ENCODE data around the gene PPP1R2. TPM values are rescaled to one million over a fixed set of nuclear protein-coding genes. Genes with fewer than 3 reads are reported as not detected.

Gene PPP1R2
- total RNA-seq, 1 experiment from 2014 or later = 38.3 TPM

DNA sequence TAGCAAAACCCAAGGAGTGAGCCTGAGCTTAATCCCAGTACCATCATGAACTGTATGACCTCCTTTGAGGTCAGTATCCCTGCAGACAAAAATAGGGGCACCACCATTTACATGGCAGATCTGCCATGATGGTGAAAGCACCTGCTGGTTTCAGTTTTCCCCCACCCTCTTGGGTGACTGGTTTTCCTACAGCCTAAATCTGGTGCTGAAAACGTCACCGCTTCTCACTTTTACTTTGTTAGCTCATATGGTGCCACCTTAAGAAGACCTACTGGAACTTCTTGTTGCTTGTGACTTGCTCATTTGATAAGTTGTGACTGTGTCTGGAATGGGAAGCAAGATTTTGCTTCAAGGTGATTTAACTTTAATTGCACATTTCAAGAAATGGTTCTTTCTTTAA, 5.1 kb downstream of the PPP1R2 start:
- no peak overlapping the region for H3K27ac ChIP-seq (ENCODE audit: insufficient read length, low read depth, low read length)
- Mint-ChIP-seq H3K27ac (no peak overlapping the region), H3K4me1 (peaks cover 17% of the 10 kb centered on the region in 2 experiments), H3K27me3 (ENCODE audit: low read depth) (no peaks in the 10 kb centered on the region), H3K4me3 (no peak overlapping the region), H3K36me3 (ENCODE audit: insufficient read depth in 1 of 3, low read depth in 3 of 3) (peaks cover 0 to 7% (median 2%) of the 10 kb centered on the region in 3 experiments; a peak in 1 of 7 replicates), H3K9me3 (no peaks in the 10 kb centered on the region)
- H4K91ac ChIP-seq (ENCODE audit: insufficient read length, low read depth, low read length) = no peak overlapping the region
- H3K23ac ChIP-seq (ENCODE audit: insufficient read length, low read depth, low read length) = no peak overlapping the region
- H3K9ac ChIP-seq (ENCODE audit: extremely low read depth, insufficient read length, low read length) = no peak overlapping the region
- H2BK15ac ChIP-seq (ENCODE audit: low read depth, low read length) = no peak overlapping the region
- H3K79me2 ChIP-seq (ENCODE audit: insufficient read depth, low read length) = peaks cover 8% of the 10 kb centered on the region; the same call in 1 of the 2 replicates
- H3K23me2 ChIP-seq (ENCODE audit: insufficient read length, low read depth, low read length, poor library complexity, severe bottlenecking) = peaks cover 5% of the 10 kb centered on the region
- H4K20me1 ChIP-seq (ENCODE audit: control insufficient read depth, insufficient read depth, insufficient read length) = no peaks in the 10 kb centered on the region
- no peaks in the 10 kb centered on the region for H3K79me1 ChIP-seq (ENCODE audit: insufficient read depth, low read depth, low read length, poor library complexity, severe bottlenecking)
- no peaks in the 10 kb centered on the region for H3K27me3 ChIP-seq (ENCODE audit: insufficient read depth, low read length)
- no peak overlapping the region for H3K4me2 ChIP-seq (ENCODE audit: insufficient read depth, insufficient read length, low read length)
- no peak overlapping the region for H2AK5ac ChIP-seq (ENCODE audit: insufficient read length, low read length)
- TF ChIP-seq, protein P1, sequence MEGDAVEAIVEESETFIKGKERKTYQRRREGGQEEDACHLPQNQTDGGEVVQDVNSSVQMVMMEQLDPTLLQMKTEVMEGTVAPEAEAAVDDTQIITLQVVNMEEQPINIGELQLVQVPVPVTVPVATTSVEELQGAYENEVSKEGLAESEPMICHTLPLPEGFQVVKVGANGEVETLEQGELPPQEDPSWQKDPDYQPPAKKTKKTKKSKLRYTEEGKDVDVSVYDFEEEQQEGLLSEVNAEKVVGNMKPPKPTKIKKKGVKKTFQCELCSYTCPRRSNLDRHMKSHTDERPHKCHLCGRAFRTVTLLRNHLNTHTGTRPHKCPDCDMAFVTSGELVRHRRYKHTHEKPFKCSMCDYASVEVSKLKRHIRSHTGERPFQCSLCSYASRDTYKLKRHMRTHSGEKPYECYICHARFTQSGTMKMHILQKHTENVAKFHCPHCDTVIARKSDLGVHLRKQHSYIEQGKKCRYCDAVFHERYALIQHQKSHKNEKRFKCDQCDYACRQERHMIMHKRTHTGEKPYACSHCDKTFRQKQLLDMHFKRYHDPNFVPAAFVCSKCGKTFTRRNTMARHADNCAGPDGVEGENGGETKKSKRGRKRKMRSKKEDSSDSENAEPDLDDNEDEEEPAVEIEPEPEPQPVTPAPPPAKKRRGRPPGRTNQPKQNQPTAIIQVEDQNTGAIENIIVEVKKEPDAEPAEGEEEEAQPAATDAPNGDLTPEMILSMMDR (conservative IDR thresholded peaks at IDR 0.05) = no peak
- no peak overlapping the region for H2BK12ac ChIP-seq (ENCODE audit: insufficient read length, low read depth, low read length)
- no peak for DNase-seq
- H4K5ac ChIP-seq (ENCODE audit: insufficient read length, low read depth, low read length) = no peak overlapping the region
- no peak overlapping the region for H3K14ac ChIP-seq (ENCODE audit: insufficient read depth, low read length)
- no peak overlapping the region for H3T11ph ChIP-seq (ENCODE audit: low read length)
- H3K4ac ChIP-seq (ENCODE audit: low read depth, low read length) = no peak overlapping the region
- H3K18ac ChIP-seq (ENCODE audit: insufficient read length, low read depth, low read length) = no peak overlapping the region
- 0 out of 2 replicates have a peak, but pooled peaks cover 3% of the 10 kb centered on the region for H3K4me1 ChIP-seq (ENCODE audit: insufficient read depth, low read length)
- no peak overlapping the region for H4K8ac ChIP-seq (replicated peaks; ENCODE audit: insufficient read length, low read depth, low read length)
- no CpG with 5 or more reads among the region's 2 CpGs for WGBS (ENCODE audit: extremely low coverage, insufficient read length, low lambda C conversion rate)
- H2BK20ac ChIP-seq (ENCODE audit: low read depth, low read length, poor library complexity, severe bottlenecking) = no peak overlapping the region
- H2BK120ac ChIP-seq (ENCODE audit: low read depth, low read length, poor library complexity, severe bottlenecking) = no peak overlapping the region
- H2AFZ ChIP-seq (ENCODE audit: low read length) = no peak overlapping the region
- no peak overlapping the region for H3K56ac ChIP-seq (ENCODE audit: insufficient read length, low read depth, low read length)
- H3K9me3 ChIP-seq (ENCODE audit: control insufficient read depth, low read depth, low read length) = no peaks in the 10 kb centered on the region
- no peak overlapping the region for H2BK5ac ChIP-seq (ENCODE audit: insufficient read length, low read length)
